HL-60 (cell line): ENCODE measurements around the gene MAX.

Experiments
- DNase-seq, 2 experiments: peaks; one replicate each; pipeline ENCODE4 v3.0.0-alpha.2; 2010 to 2020; ENCODE audit warnings: low read depth in 1 of 2, low spot score in 1 of 2
- H3K27ac ChIP-seq: fragments of 250-450 bp; sonication (Bioruptor Pico); replicated peaks from 2 replicates; pipeline ENCODE4 v1.5.1; 2020; ENCODE audit warnings: mild to moderate bottlenecking, moderate library complexity
- H3K27me3 ChIP-seq: fragments of 250-450 bp; sonication (Bioruptor Pico); 2 replicates; pipeline ENCODE4 v1.5.1; 2021; ENCODE audit warnings: mild to moderate bottlenecking, moderate library complexity; ENCODE audit not compliant: insufficient read depth, poor library complexity, severe bottlenecking
- H3K4me3 ChIP-seq: replicated peaks from 2 replicates; pipeline ENCODE4 v1.5.1; 2011; ENCODE audit warnings: mild to moderate bottlenecking, control low read depth, low read length; ENCODE audit not compliant: insufficient read depth
- CTCF ChIP-seq: IDR thresholded peaks from one replicate; pipeline ENCODE4 v1.5.1; 2011; ENCODE audit warnings: low read length, control low read depth, inconsistent platforms; ENCODE audit not compliant: insufficient read depth
- GABPA ChIP-seq: IDR thresholded peaks from 2 replicates; pipeline ENCODE4 v1.6.1; 2012; ENCODE audit warnings: low read depth
- POLR2AphosphoS5 ChIP-seq: IDR thresholded peaks from 2 replicates; pipeline ENCODE4 v1.6.1; 2012; ENCODE audit warnings: low read depth
- REST ChIP-seq: IDR thresholded peaks from 2 replicates; pipeline ENCODE4 v1.6.1; 2012; ENCODE audit warnings: low read depth; ENCODE audit not compliant: insufficient replicate concordance
- SPI1 ChIP-seq: IDR thresholded peaks from 2 replicates; pipeline ENCODE4 v1.6.1; 2012; ENCODE audit warnings: low read depth, mild to moderate bottlenecking, borderline replicate concordance

The MAX gene

GRCh38 chr14:65128096-65128495 is 25.8 kb upstream of the MAX start:
- DNase-seq, result no peak
- no peak overlapping the region for H3K4me3 ChIP-seq
- no peaks in the 10 kb centered on the region for H3K27me3 ChIP-seq
- no peak for TF ChIP-seq POLR2AphosphoS5
- TF ChIP-seq REST, result no peak
- no peak for TF ChIP-seq CTCF
- TF ChIP-seq SPI1, result no peak
- no peak for TF ChIP-seq GABPA
- no peak overlapping the region for H3K27ac ChIP-seq

GRCh38 chr14:65117769-65118745 is 15.7 kb upstream of the MAX start:
- TF ChIP-seq GABPA (no peak), CTCF (no peak), REST (no peak), SPI1 (no peak), POLR2AphosphoS5 (no peak)
- Histone ChIP-seq H3K27ac (no peak overlapping the region), H3K4me3 (no peak overlapping the region), H3K27me3 (no peaks in the 10 kb centered on the region)
- DNase-seq, result no peak

GRCh38 chr14:65115615-65116014 is 13.3 kb upstream of the MAX start:
- H3K27me3 ChIP-seq, result no peaks in the 10 kb centered on the region
- no peak overlapping the region for H3K4me3 ChIP-seq
- DNase-seq, result peak in 1 of 2 experiments; percentile 10
- TF ChIP-seq POLR2AphosphoS5, result no peak
- H3K27ac ChIP-seq, result no peak overlapping the region

- Histone ChIP-seq H3K4me3 (no peak overlapping the region), H3K27me3 (no peaks in the 10 kb centered on the region), H3K27ac (no peak overlapping the region)
- TF ChIP-seq SPI1 (no peak), POLR2AphosphoS5 (no peak), REST (no peak), CTCF (no peak), GABPA (no peak)
- no peak for DNase-seq
These were observed 8.2 kb upstream of the MAX start for GRCh38 chr14:65110525-65110924.
